Esophagus squamous epithelium (tissue), 4 donors: ENCODE data around the gene PLCB4.

ENCODE experiments used
- POLR2A ChIP-seq, 4 donors: fragments of 450-650 bp; IDR thresholded peaks; one replicate each; pipeline ENCODE4 v1.6.1; 2017; ENCODE audit warnings: antibody characterized with exemption in 4 of 4, mild to moderate bottlenecking in 4 of 4, moderate library complexity in 3 of 4
- TF ChIP-seq, protein P1 (sequence below), 6 experiments: fragments of 450-650 bp in 4 of 6; fragments of 200-600 bp in 2 of 6; sonication (generic) in 2 of 6; IDR thresholded peaks; one replicate each; pipeline ENCODE4 v1.5.1; 2016 to 2019; ENCODE audit warnings: antibody characterized with exemption in 6 of 6, mild to moderate bottlenecking in 4 of 6, moderate library complexity in 4 of 6

GRCh38 chr20:9154464-9155024 lies 85.7 kb downstream of the PLCB4 start:
- TF ChIP-seq, protein P1, sequence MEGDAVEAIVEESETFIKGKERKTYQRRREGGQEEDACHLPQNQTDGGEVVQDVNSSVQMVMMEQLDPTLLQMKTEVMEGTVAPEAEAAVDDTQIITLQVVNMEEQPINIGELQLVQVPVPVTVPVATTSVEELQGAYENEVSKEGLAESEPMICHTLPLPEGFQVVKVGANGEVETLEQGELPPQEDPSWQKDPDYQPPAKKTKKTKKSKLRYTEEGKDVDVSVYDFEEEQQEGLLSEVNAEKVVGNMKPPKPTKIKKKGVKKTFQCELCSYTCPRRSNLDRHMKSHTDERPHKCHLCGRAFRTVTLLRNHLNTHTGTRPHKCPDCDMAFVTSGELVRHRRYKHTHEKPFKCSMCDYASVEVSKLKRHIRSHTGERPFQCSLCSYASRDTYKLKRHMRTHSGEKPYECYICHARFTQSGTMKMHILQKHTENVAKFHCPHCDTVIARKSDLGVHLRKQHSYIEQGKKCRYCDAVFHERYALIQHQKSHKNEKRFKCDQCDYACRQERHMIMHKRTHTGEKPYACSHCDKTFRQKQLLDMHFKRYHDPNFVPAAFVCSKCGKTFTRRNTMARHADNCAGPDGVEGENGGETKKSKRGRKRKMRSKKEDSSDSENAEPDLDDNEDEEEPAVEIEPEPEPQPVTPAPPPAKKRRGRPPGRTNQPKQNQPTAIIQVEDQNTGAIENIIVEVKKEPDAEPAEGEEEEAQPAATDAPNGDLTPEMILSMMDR (IDR thresholded peaks at IDR 0.05), result no peak
- TF ChIP-seq POLR2A (IDR thresholded peaks at IDR 0.05), result no peak
